Astrocyte (in vitro differentiated cells and primary cell): ENCODE measurements around the gene FDX1. TPM values are rescaled to one million over a fixed set of nuclear protein-coding genes. Genes with fewer than 3 reads are reported as not detected.

Experiments
- DNase-seq: peaks from one replicate; pipeline ENCODE4 v3.0.0-alpha.2; 2010; ENCODE audit warnings: low read depth
- FAIRE-seq: peaks from 2 replicates; lab custom pipeline; 2011; peaks lifted over from hg19 to GRCh38; lab: Jason Lieb, UNC
- H2AFZ ChIP-seq: 2 replicates; pipeline ENCODE4 v1.6.0; 2012; ENCODE audit warnings: low read depth, low read length, inconsistent platforms
- H3K27ac ChIP-seq: 2 replicates; pipeline ENCODE4 v1.5.1; 2011; ENCODE audit warnings: low read depth, low read length, inconsistent platforms
- H3K27me3 ChIP-seq: 2 replicates; pipeline ENCODE4 v1.6.0; 2011; ENCODE audit warnings: low read length, inconsistent platforms; ENCODE audit not compliant: insufficient read depth
- H3K36me3 ChIP-seq: 2 replicates; pipeline ENCODE4 v1.5.1; 2011; ENCODE audit warnings: low read length, inconsistent platforms; ENCODE audit not compliant: insufficient read depth
- H3K4me1 ChIP-seq: 2 replicates; pipeline ENCODE4 v1.5.1; 2011; ENCODE audit warnings: low read length, inconsistent platforms; ENCODE audit not compliant: insufficient read depth
- H3K4me2 ChIP-seq: 2 replicates; pipeline ENCODE4 v1.6.0; 2012; ENCODE audit warnings: low read length, inconsistent platforms
- H3K4me3 ChIP-seq: 2 replicates; pipeline ENCODE4 v1.5.1; 2011; ENCODE audit warnings: low read depth, mild to moderate bottlenecking, low read length, inconsistent platforms; ENCODE audit not compliant: insufficient read depth
- H3K79me2 ChIP-seq: 2 replicates; pipeline ENCODE4 v1.6.0; 2012; ENCODE audit warnings: mild to moderate bottlenecking, low read length, inconsistent platforms; ENCODE audit not compliant: insufficient read depth
- H3K9ac ChIP-seq: 2 replicates; pipeline ENCODE4 v1.6.0; 2012; ENCODE audit warnings: mild to moderate bottlenecking, low read length, inconsistent platforms
- H3K9me3 ChIP-seq: 2 replicates; pipeline ENCODE4 v1.5.1; 2012; ENCODE audit warnings: low read depth, mild to moderate bottlenecking, low read length, inconsistent platforms; ENCODE audit not compliant: insufficient read depth
- H4K20me1 ChIP-seq: 2 replicates; pipeline ENCODE4 v1.6.0; 2012; ENCODE audit warnings: low read length, inconsistent platforms; ENCODE audit not compliant: insufficient read depth
- H3K27ac Mint-ChIP-seq: one replicate; pipeline ENCODE4 v1.8.0; 2021; ENCODE audit warnings: mild to moderate bottlenecking, mixed read lengths; ENCODE audit not compliant: unreplicated experiment
- H3K27me3 Mint-ChIP-seq: one replicate; pipeline ENCODE4 v1.8.0; 2021; ENCODE audit warnings: low read depth, mixed read lengths; ENCODE audit not compliant: unreplicated experiment
- H3K36me3 Mint-ChIP-seq: one replicate; pipeline ENCODE4 v1.8.0; 2021; ENCODE audit warnings: low read depth, mixed read lengths; ENCODE audit not compliant: unreplicated experiment
- H3K4me1 Mint-ChIP-seq: one replicate; pipeline ENCODE4 v1.8.0; 2021; ENCODE audit warnings: low read depth, mixed read lengths; ENCODE audit not compliant: unreplicated experiment
- H3K4me3 Mint-ChIP-seq: one replicate; pipeline ENCODE4 v1.8.0; 2021; ENCODE audit warnings: mild to moderate bottlenecking, moderate library complexity, mixed read lengths; ENCODE audit not compliant: unreplicated experiment
- H3K9me3 Mint-ChIP-seq: one replicate; pipeline ENCODE4 v1.8.0; 2021; ENCODE audit warnings: mild to moderate bottlenecking, mixed read lengths; ENCODE audit not compliant: unreplicated experiment
- CTCF ChIP-seq: IDR thresholded peaks from 2 replicates; pipeline ENCODE4 v1.5.1; 2011; ENCODE audit warnings: low read depth, mild to moderate bottlenecking, inconsistent platforms, low read length, moderate library complexity; ENCODE audit not compliant: insufficient read depth
- EZH2 ChIP-seq: IDR thresholded peaks from 2 replicates; pipeline ENCODE4 v1.6.1; 2012; ENCODE audit warnings: mild to moderate bottlenecking, low read length, inconsistent platforms; ENCODE audit not compliant: insufficient read depth
- total RNA-seq: library from RNA; stranded (reverse); gene quantifications from 2 replicates; pipeline ENCODE4 v1.2.1, GENCODE V29; 2021

The FDX1 gene
- total RNA-seq, 1 donor from 2014 or later, result 7.1 TPM

- Mint-ChIP-seq H3K27me3 (no peaks in the 10 kb centered on the region), H3K27ac (no peak overlapping the region), H3K9me3 (no peaks in the 10 kb centered on the region), H3K4me1 (no peaks in the 10 kb centered on the region), H3K4me3 (no peak overlapping the region), H3K36me3 (no peaks in the 10 kb centered on the region)
- H3K27ac ChIP-seq, result no peak overlapping the region
- TF ChIP-seq EZH2 (no peak), CTCF (no peak)
- no peaks in the 10 kb centered on the region for H4K20me1 ChIP-seq
- H3K27me3 ChIP-seq, result no peaks in the 10 kb centered on the region
- H3K36me3 ChIP-seq, result no peaks in the 10 kb centered on the region
- DNase-seq (no peak), FAIRE-seq (no peak)
- no peaks in the 10 kb centered on the region for H3K9me3 ChIP-seq
- no peaks in the 10 kb centered on the region for H3K79me2 ChIP-seq
- H3K4me1 ChIP-seq, result no peaks in the 10 kb centered on the region
- H3K4me3 ChIP-seq, result no peak overlapping the region
- no peak overlapping the region for H3K9ac ChIP-seq
- no peak overlapping the region for H2AFZ ChIP-seq
- H3K4me2 ChIP-seq, result no peak overlapping the region
Measured at GRCh38 chr11:110486156-110486555, 56.4 kb downstream of the FDX1 start.

DNA sequence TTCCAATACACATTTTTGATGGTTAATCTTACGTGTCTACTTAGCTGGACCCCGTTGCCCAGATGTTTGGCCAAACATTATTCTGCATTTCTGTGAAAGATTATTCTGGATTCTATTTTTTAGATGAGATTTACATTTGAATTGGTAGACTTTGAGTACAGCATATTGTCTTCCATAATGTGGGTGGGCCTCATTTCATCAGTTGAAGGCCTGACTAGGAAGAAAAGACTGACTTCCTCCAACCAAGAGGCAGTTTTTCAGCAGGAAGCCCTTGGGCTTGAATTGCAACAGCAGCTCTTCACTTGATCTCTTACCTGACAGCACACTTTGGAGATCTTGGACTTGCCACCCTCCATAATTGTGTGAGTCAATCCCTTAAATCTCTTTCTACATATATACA is 58.7 kb downstream of the FDX1 start:
- Histone ChIP-seq H3K9me3 (no peaks in the 10 kb centered on the region), H3K27ac (no peak overlapping the region), H3K4me3 (no peak overlapping the region), H3K27me3 (no peaks in the 10 kb centered on the region), H3K36me3 (no peaks in the 10 kb centered on the region), H3K4me1 (no peaks in the 10 kb centered on the region), H4K20me1 (no peaks in the 10 kb centered on the region), H3K79me2 (no peaks in the 10 kb centered on the region), H2AFZ (no peak overlapping the region), H3K4me2 (no peak overlapping the region), H3K9ac (no peak overlapping the region)
- no peak for TF ChIP-seq EZH2
- TF ChIP-seq CTCF, result no peak
- Mint-ChIP-seq H3K9me3 (no peaks in the 10 kb centered on the region), H3K27me3 (no peaks in the 10 kb centered on the region), H3K36me3 (no peaks in the 10 kb centered on the region), H3K4me3 (no peak overlapping the region), H3K27ac (no peak overlapping the region), H3K4me1 (no peaks in the 10 kb centered on the region)
- no peak for FAIRE-seq
- DNase-seq, result no peak

GRCh38 chr11:110490886-110491285 is 61.1 kb downstream of the FDX1 start:
- no peak overlapping the region for H3K4me3 ChIP-seq
- TF ChIP-seq EZH2 (no peak), CTCF (no peak)
- no peak for FAIRE-seq
- Mint-ChIP-seq H3K27ac (no peak overlapping the region), H3K4me3 (no peak overlapping the region), H3K4me1 (no peaks in the 10 kb centered on the region), H3K27me3 (no peaks in the 10 kb centered on the region), H3K36me3 (no peaks in the 10 kb centered on the region), H3K9me3 (no peaks in the 10 kb centered on the region)
- no peaks in the 10 kb centered on the region for H3K4me1 ChIP-seq
- H3K9me3 ChIP-seq, result no peaks in the 10 kb centered on the region
- H3K36me3 ChIP-seq, result no peaks in the 10 kb centered on the region
- peak; percentile 51 for DNase-seq
- no peaks in the 10 kb centered on the region for H4K20me1 ChIP-seq
- H3K9ac ChIP-seq, result no peak overlapping the region
- H2AFZ ChIP-seq, result no peak overlapping the region
- H3K4me2 ChIP-seq, result no peak overlapping the region
- H3K79me2 ChIP-seq, result no peaks in the 10 kb centered on the region
- H3K27me3 ChIP-seq, result no peaks in the 10 kb centered on the region
- no peak overlapping the region for H3K27ac ChIP-seq
